KMS-11 (cell line): ENCODE measurements around the gene SEC24C.

ENCODE experiments used
- H2AFZ ChIP-seq: fragments of 200-600 bp; sonication (generic); 2 replicates; pipeline ENCODE4 v1.6.1; 2016; ENCODE audit warnings: antibody characterized with exemption, mixed run types, low read depth
- H3K27ac ChIP-seq: fragments of 200-600 bp; sonication (generic); 2 replicates; pipeline ENCODE4 v1.6.1; 2016; ENCODE audit warnings: mild to moderate bottlenecking, mixed run types
- H3K27me3 ChIP-seq: fragments of 200-600 bp; sonication (generic); 2 replicates; pipeline ENCODE4 v1.6.1; 2017; ENCODE audit warnings: mild to moderate bottlenecking, low read depth, mixed run types, moderate library complexity; ENCODE audit not compliant: insufficient read depth
- H3K36me3 ChIP-seq: fragments of 200-600 bp; sonication (generic); 2 replicates; pipeline ENCODE4 v1.6.1; 2017; ENCODE audit warnings: mild to moderate bottlenecking, mixed run types; ENCODE audit not compliant: insufficient read depth
- H3K4me1 ChIP-seq: fragments of 200-600 bp; sonication (generic); 2 replicates; pipeline ENCODE4 v1.6.1; 2016; ENCODE audit warnings: mild to moderate bottlenecking, low read depth, mixed run types; ENCODE audit not compliant: poor library complexity, severe bottlenecking
- H3K4me2 ChIP-seq: fragments of 200-600 bp; sonication (generic); 2 replicates; pipeline ENCODE4 v1.7.0; 2016; ENCODE audit warnings: mild to moderate bottlenecking, mixed run types
- H3K4me3 ChIP-seq: fragments of 200-600 bp; sonication (generic); IDR thresholded peaks from 2 replicates; pipeline ENCODE4 v1.6.1; 2017; ENCODE audit warnings: low read depth, low read length, mixed read lengths; ENCODE audit not compliant: insufficient read depth
- H3K79me2 ChIP-seq: fragments of 200-600 bp; sonication (generic); 2 replicates; pipeline ENCODE4 v1.6.1; 2016; ENCODE audit warnings: low read depth, mixed run types; ENCODE audit not compliant: insufficient read depth
- H3K9ac ChIP-seq: fragments of 200-600 bp; sonication (generic); 2 replicates; pipeline ENCODE4 v1.6.1; 2016; ENCODE audit warnings: mild to moderate bottlenecking, mixed run types
- H4K20me1 ChIP-seq: fragments of 200-600 bp; sonication (generic); 2 replicates; pipeline ENCODE4 v1.6.1; 2016; ENCODE audit warnings: mild to moderate bottlenecking, mixed run types; ENCODE audit not compliant: insufficient read depth
- TF ChIP-seq, protein P1 (sequence below): fragments of 200-600 bp; sonication (generic); conservative IDR thresholded peaks from 2 replicates; pipeline ENCODE4 v1.6.1; 2017; ENCODE audit warnings: low read depth, mild to moderate bottlenecking, antibody characterized with exemption, low read length, moderate library complexity, mixed read lengths

Gene SEC24C

GRCh38 chr10:73819513-73820093 is 75.4 kb downstream of the SEC24C start:
- Histone ChIP-seq H3K4me3 (no peak overlapping the region), H3K27me3 (no peaks in the 10 kb centered on the region), H3K27ac (no peak overlapping the region), H3K9ac (no peak overlapping the region), H3K4me2 (no peak overlapping the region), H3K79me2 (no peaks in the 10 kb centered on the region), H3K36me3 (no peaks in the 10 kb centered on the region), H4K20me1 (no peaks in the 10 kb centered on the region), H2AFZ (no peak overlapping the region), H3K4me1 (no peaks in the 10 kb centered on the region)
- TF ChIP-seq, protein P1, sequence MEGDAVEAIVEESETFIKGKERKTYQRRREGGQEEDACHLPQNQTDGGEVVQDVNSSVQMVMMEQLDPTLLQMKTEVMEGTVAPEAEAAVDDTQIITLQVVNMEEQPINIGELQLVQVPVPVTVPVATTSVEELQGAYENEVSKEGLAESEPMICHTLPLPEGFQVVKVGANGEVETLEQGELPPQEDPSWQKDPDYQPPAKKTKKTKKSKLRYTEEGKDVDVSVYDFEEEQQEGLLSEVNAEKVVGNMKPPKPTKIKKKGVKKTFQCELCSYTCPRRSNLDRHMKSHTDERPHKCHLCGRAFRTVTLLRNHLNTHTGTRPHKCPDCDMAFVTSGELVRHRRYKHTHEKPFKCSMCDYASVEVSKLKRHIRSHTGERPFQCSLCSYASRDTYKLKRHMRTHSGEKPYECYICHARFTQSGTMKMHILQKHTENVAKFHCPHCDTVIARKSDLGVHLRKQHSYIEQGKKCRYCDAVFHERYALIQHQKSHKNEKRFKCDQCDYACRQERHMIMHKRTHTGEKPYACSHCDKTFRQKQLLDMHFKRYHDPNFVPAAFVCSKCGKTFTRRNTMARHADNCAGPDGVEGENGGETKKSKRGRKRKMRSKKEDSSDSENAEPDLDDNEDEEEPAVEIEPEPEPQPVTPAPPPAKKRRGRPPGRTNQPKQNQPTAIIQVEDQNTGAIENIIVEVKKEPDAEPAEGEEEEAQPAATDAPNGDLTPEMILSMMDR, result no peak
